Vagina (tissue), 2 donors: Measurements from ENCODE around the gene OTOGL. TPM values are rescaled to one million over a fixed set of nuclear protein-coding genes. Genes with fewer than 3 reads are reported as not detected.
"Not testable (repeated sequence)": the region's sequence is repeated elsewhere in the genome, so short reads cannot be mapped to it uniquely, and the experiment has no call there.

ENCODE experiments used
- DNase-seq, 2 donors: peaks; one replicate each; pipeline ENCODE4 v3.0.0-alpha.2; 2017; ENCODE audit errors: extremely low spot score in 2 of 2
- H3K27ac ChIP-seq: fragments of 200-600 bp; sonication (generic); one replicate; pipeline ENCODE4 v1.5.1; 2019
- H3K27me3 ChIP-seq: fragments of 200-600 bp; sonication (generic); one replicate; pipeline ENCODE4 v1.5.1; 2019
- H3K36me3 ChIP-seq, 2 donors: fragments of 200-600 bp; sonication (generic); one replicate each; pipeline ENCODE4 v1.5.1; 2017 to 2019
- H3K4me1 ChIP-seq: fragments of 200-600 bp; sonication (generic); one replicate; pipeline ENCODE4 v1.5.1; 2019
- H3K4me3 ChIP-seq, 2 donors: fragments of 200-600 bp; sonication (generic); 1 replicate in 1 of 2; 2 replicates in 1 of 2; pipeline ENCODE4 v1.5.1; 2016 to 2019
- H3K9me3 ChIP-seq: fragments of 200-600 bp; sonication (generic); one replicate; pipeline ENCODE4 v1.5.1; 2019
- POLR2A ChIP-seq, 2 donors: fragments of 450-650 bp; IDR thresholded peaks; one replicate each; pipeline ENCODE4 v1.6.1; 2017; ENCODE audit warnings: antibody characterized with exemption in 2 of 2, mild to moderate bottlenecking in 2 of 2, moderate library complexity in 2 of 2
- POLR2AphosphoS5 ChIP-seq, 2 donors: sonication (generic); formaldehyde crosslinking; IDR thresholded peaks; one replicate each; pipeline ENCODE4 v1.9.0; 2017; ENCODE audit warnings: antibody characterized with exemption in 2 of 2, mild to moderate bottlenecking in 2 of 2, low read depth in 1 of 2; ENCODE audit not compliant: insufficient read depth in 1 of 2
- intact Hi-C: fragments of 100-400 bp; cut with DNase I; formaldehyde crosslinking; loops from one replicate; pipeline ENCODE4 v1.15.1; 2023
- total RNA-seq: library from RNA; depleted of rRNA; stranded (reverse); fragments of >200 nt; gene quantifications from one replicate; pipeline ENCODE4 v1.2.3, GENCODE V29; 2016
- TF ChIP-seq, protein P1 (sequence below), 3 experiments: fragments of 450-650 bp in 2 of 3; fragments of 200-600 bp in 1 of 3; sonication (generic) in 1 of 3; IDR thresholded peaks; one replicate each; pipeline ENCODE4 v1.5.1; 2017 to 2019; ENCODE audit warnings: antibody characterized with exemption in 3 of 3, mild to moderate bottlenecking in 2 of 3, moderate library complexity in 2 of 3

The OTOGL gene
- total RNA-seq, 1 donor from 2014 or later: under 0.01 TPM

DNA sequence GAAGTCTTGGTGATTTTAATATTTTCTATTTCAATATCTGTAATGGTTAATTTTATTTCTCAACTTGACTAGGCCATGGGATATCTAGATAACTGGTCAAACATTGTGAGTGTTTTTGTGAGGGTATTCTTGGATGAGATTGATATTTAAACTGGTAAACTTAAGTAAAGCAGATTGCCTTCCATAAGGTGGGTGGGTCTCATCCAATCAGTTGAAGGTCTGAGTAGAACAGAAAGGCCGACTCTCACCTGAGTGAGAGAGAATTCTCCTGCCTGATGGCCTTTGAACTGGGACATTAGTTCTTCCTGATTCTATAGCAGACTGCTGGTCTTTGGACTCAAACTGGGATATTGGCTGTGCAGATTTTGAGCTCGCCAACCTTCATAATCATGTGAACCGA, 36.3 kb downstream of the OTOGL start:
- Histone ChIP-seq H3K27me3 (no peaks in the 10 kb centered on the region), H3K9me3 (no peaks in the 10 kb centered on the region), H3K4me3 (no peak overlapping the region), H3K36me3 (no peaks in the 10 kb centered on the region), H3K27ac (no peak overlapping the region), H3K4me1 (no peaks in the 10 kb centered on the region)
- no peak for DNase-seq
- intact Hi-C loops: no loop called here
- TF ChIP-seq POLR2AphosphoS5 (IDR thresholded peaks at IDR 0.05; ENCODE audit: insufficient read depth in 1 of 2, low read depth in 1 of 2) (no peak), POLR2A (IDR thresholded peaks at IDR 0.05) (no peak)
- TF ChIP-seq, protein P1, sequence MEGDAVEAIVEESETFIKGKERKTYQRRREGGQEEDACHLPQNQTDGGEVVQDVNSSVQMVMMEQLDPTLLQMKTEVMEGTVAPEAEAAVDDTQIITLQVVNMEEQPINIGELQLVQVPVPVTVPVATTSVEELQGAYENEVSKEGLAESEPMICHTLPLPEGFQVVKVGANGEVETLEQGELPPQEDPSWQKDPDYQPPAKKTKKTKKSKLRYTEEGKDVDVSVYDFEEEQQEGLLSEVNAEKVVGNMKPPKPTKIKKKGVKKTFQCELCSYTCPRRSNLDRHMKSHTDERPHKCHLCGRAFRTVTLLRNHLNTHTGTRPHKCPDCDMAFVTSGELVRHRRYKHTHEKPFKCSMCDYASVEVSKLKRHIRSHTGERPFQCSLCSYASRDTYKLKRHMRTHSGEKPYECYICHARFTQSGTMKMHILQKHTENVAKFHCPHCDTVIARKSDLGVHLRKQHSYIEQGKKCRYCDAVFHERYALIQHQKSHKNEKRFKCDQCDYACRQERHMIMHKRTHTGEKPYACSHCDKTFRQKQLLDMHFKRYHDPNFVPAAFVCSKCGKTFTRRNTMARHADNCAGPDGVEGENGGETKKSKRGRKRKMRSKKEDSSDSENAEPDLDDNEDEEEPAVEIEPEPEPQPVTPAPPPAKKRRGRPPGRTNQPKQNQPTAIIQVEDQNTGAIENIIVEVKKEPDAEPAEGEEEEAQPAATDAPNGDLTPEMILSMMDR (IDR thresholded peaks at IDR 0.05): no peak

DNA sequence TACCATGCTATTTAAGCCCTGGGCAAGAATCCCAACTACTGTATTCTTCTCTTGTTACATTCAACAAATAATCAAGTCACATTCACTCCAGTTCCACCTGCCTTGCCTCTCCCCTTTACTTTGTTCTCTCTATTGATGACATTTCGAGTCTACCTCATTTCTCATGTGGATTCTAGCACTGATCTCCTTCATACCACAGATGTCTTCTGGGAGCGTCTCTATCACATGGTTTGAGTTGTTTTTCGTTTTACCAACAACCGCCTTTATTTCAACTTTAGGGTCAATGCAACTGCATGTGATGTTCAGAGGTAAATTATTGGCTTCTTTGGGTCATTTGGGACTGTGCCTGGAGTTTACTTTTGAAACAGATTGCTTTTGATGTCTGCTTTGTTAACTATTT, 40.7 kb downstream of the OTOGL start:
- Histone ChIP-seq H3K4me1 (no peaks in the 10 kb centered on the region), H3K9me3 (no peaks in the 10 kb centered on the region), H3K27me3 (no peaks in the 10 kb centered on the region), H3K4me3 (no peak overlapping the region), H3K36me3 (no peaks in the 10 kb centered on the region), H3K27ac (no peak overlapping the region)
- intact Hi-C loops: no loop called here
- DNase-seq: no peak
- TF ChIP-seq, protein P1 (IDR thresholded peaks at IDR 0.05): no peak
- TF ChIP-seq POLR2AphosphoS5 (IDR thresholded peaks at IDR 0.05; ENCODE audit: insufficient read depth in 1 of 2, low read depth in 1 of 2) (no peak), POLR2A (IDR thresholded peaks at IDR 0.05) (no peak)

DNA sequence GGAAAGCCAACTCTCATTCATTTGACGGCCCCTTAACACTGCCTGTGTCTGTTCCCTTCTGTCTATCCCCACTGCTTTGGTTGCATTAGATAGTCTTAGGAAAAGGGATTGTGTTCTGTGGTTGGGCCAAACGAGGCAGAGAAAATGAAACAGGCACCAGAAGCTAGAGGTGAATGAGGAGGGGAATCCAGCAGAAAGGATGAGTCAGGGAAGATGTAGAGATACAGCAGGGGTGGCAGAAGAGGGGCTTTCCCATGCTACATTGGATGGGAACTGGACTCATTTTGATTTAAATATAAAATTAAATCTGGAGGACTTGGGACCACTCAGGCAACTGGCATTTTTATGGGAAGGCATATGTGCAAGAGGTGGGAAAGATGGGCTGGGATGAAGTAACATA, 43.3 kb downstream of the OTOGL start:
- H3K9me3 ChIP-seq: no peaks in the 10 kb centered on the region
- TF ChIP-seq POLR2A (IDR thresholded peaks at IDR 0.05) (no peak), POLR2AphosphoS5 (IDR thresholded peaks at IDR 0.05; ENCODE audit: insufficient read depth in 1 of 2, low read depth in 1 of 2) (no peak)
- TF ChIP-seq, protein P1 (IDR thresholded peaks at IDR 0.05): no peak
- no peak overlapping the region for H3K27ac ChIP-seq
- intact Hi-C loops: no loop called here
- H3K4me3 ChIP-seq: no peak overlapping the region
- H3K4me1 ChIP-seq: no peaks in the 10 kb centered on the region
- no peak for DNase-seq
- H3K36me3 ChIP-seq: no peaks in the 10 kb centered on the region
- no peaks in the 10 kb centered on the region for H3K27me3 ChIP-seq

DNA sequence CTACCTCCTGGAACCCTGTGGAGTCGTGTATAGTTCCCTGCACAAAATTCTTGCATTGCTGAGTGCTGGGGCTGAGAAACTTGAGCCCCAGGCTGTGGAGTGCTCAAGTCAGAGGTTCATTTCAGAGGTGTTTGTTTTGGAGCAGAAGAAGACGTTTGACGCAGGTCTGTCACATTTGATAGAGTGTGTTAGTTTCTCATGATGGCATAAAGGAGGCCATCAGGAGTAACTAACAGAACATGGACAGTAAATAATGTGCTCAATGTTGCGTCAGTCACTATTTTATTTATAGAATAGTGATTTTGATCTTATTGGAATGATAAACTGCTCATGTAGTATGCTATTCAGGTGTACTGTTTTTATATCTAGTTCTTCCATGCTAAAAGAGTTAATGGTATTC, 44.2 kb downstream of the OTOGL start:
- H3K36me3 ChIP-seq: no peaks in the 10 kb centered on the region
- H3K9me3 ChIP-seq: no peaks in the 10 kb centered on the region
- intact Hi-C loops: no loop called here
- H3K27me3 ChIP-seq: no peaks in the 10 kb centered on the region
- TF ChIP-seq POLR2A (IDR thresholded peaks at IDR 0.05) (no peak), POLR2AphosphoS5 (IDR thresholded peaks at IDR 0.05; ENCODE audit: insufficient read depth in 1 of 2, low read depth in 1 of 2) (no peak)
- TF ChIP-seq, protein P1 (IDR thresholded peaks at IDR 0.05): no peak
- no peak for DNase-seq
- no peaks in the 10 kb centered on the region for H3K4me1 ChIP-seq
- no peak overlapping the region for H3K27ac ChIP-seq
- H3K4me3 ChIP-seq: no peak overlapping the region

DNA sequence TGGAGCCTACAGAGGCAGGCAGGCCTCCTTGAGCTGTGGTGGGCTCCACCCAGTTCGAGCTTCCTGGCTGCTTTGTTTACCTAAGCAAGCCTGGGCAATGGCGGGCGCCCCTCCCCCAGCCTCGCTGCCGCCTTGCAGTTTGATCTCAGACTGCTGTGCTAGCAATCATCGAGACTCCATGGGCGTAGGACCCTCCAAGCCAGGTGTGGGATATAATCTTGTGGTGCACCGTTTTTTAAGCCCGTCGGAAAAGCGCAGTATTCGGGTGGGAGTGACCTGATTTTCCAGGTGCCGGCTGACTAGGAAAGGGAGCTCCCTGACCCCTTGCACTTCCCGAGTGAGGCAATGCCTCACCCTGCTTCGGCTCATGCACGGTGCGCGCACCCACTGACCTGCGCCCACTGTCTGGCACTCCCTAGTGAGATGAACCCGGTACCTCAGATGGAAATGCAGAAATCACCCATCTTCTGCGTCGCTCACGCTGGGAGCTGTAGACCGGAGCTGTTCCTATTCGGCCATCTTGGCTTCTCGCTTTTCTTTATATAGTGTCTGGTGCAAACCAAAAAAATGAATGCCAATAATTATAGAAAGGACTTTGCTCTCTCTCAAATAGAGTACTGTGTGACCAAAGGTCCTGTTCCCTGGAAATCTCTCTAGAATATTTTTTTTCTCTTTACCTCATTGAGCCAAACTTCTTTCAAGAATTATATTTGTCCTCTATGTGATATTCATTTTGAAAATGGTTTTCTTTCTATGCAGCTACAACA, 50.4 kb downstream of the OTOGL start:
- H3K4me1 ChIP-seq, H3K27ac ChIP-seq, DNase-seq, H3K36me3 ChIP-seq, H3K27me3 ChIP-seq, H3K9me3 ChIP-seq, H3K4me3 ChIP-seq, intact Hi-C loops: not testable (repeated sequence)
